ENCODE results near the gene TRIM6.
A peak's percentile ranks its signal among the peaks of the same experiment; 100 is the strongest.
"Not testable (repeated sequence)": the region's sequence is repeated elsewhere in the genome, so short reads cannot be mapped to it uniquely, and the experiment has no call there.

Gene TRIM6

GRCh38 chr11:5600374-5600851 is 4.0 kb downstream of the TRIM6 start:
- H3K36me3 ChIP-seq (ENCODE audit: insufficient read depth, low read length), result no peaks in the 10 kb centered on the region
- no peaks in the 10 kb centered on the region for H3K9me2 ChIP-seq (replicated peaks; ENCODE audit: low read depth, low read length)
- H2AFZ ChIP-seq (ENCODE audit: low read length), result no peak overlapping the region
- H3K79me2 ChIP-seq (ENCODE audit: insufficient read depth, low read length), result no peaks in the 10 kb centered on the region
- H3K4me1 ChIP-seq (ENCODE audit: insufficient read depth, low read length, poor library complexity, severe bottlenecking), result no peaks in the 10 kb centered on the region
- no peaks in the 10 kb centered on the region for H4K20me1 ChIP-seq (ENCODE audit: insufficient read depth, low read length, poor library complexity, severe bottlenecking)
- no peaks in the 10 kb centered on the region for H3F3A ChIP-seq (ENCODE audit: low read depth)
- TF ChIP-seq EZH2phosphoT487 (IDR thresholded peaks at IDR 0.05; ENCODE audit: borderline replicate concordance), result no peak
- TF ChIP-seq, protein P1, sequence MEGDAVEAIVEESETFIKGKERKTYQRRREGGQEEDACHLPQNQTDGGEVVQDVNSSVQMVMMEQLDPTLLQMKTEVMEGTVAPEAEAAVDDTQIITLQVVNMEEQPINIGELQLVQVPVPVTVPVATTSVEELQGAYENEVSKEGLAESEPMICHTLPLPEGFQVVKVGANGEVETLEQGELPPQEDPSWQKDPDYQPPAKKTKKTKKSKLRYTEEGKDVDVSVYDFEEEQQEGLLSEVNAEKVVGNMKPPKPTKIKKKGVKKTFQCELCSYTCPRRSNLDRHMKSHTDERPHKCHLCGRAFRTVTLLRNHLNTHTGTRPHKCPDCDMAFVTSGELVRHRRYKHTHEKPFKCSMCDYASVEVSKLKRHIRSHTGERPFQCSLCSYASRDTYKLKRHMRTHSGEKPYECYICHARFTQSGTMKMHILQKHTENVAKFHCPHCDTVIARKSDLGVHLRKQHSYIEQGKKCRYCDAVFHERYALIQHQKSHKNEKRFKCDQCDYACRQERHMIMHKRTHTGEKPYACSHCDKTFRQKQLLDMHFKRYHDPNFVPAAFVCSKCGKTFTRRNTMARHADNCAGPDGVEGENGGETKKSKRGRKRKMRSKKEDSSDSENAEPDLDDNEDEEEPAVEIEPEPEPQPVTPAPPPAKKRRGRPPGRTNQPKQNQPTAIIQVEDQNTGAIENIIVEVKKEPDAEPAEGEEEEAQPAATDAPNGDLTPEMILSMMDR (conservative IDR thresholded peaks at IDR 0.05; ENCODE audit: low read length), result peak; percentile 87
- no peaks in the 10 kb centered on the region for H3K27me3 ChIP-seq (ENCODE audit: insufficient read depth, low read length, poor library complexity, severe bottlenecking)
- H3K4me2 ChIP-seq (ENCODE audit: low read depth, low read length, poor library complexity, severe bottlenecking), result no peak overlapping the region
- no peak overlapping the region for H3K4me3 ChIP-seq (ENCODE audit: low read length, poor library complexity, severe bottlenecking)
- no peak overlapping the region for H3K9ac ChIP-seq (ENCODE audit: low read depth, low read length, poor library complexity, severe bottlenecking)
- H3K9me3 ChIP-seq (ENCODE audit: insufficient read depth, low read depth, low read length), result no peaks in the 10 kb centered on the region

DNA sequence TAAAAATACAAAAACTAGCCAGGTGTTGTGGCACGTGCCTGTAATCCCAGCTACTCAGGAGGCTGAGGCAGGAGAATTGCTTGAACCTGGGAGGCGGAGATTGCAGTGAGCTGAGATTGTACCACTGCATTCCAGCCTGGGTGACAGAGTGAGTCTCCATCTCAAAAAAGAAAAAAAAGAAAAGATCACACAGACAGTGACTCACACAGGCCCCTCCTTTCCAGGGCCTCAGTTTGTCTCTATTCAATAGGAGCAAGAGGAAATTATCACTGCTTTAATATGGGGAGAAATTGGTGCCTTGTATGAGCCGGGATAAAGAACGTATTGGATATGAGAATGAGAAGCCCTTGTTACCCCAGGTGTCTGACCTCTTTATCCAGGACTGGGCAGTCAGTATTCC is 6.4 kb downstream of the TRIM6 start:
- H3K9me3 ChIP-seq (ENCODE audit: insufficient read depth, low read depth, low read length); H3K27me3 ChIP-seq (ENCODE audit: insufficient read depth, low read length, poor library complexity, severe bottlenecking); H3K4me3 ChIP-seq (ENCODE audit: low read length, poor library complexity, severe bottlenecking); H3K79me2 ChIP-seq (ENCODE audit: insufficient read depth, low read length); H3K36me3 ChIP-seq (ENCODE audit: insufficient read depth, low read length); H3F3A ChIP-seq (ENCODE audit: low read depth); H3K4me1 ChIP-seq (ENCODE audit: insufficient read depth, low read length, poor library complexity, severe bottlenecking); H2AFZ ChIP-seq (ENCODE audit: low read length); H4K20me1 ChIP-seq (ENCODE audit: insufficient read depth, low read length, poor library complexity, severe bottlenecking); H3K9me2 ChIP-seq (replicated peaks; ENCODE audit: low read depth, low read length); H3K9ac ChIP-seq (ENCODE audit: low read depth, low read length, poor library complexity, severe bottlenecking); H3K4me2 ChIP-seq (ENCODE audit: low read depth, low read length, poor library complexity, severe bottlenecking): not testable (repeated sequence)

GRCh38 chr11:5603326-5603725 is 6.9 kb downstream of the TRIM6 start:
- Histone ChIP-seq H4K20me1 (ENCODE audit: insufficient read depth, low read length, poor library complexity, severe bottlenecking) (no peaks in the 10 kb centered on the region), H3K4me2 (ENCODE audit: low read depth, low read length, poor library complexity, severe bottlenecking) (no peak overlapping the region)
- no peak for TF ChIP-seq EZH2phosphoT487 (IDR thresholded peaks at IDR 0.05; ENCODE audit: borderline replicate concordance)
- TF ChIP-seq, protein P1 (conservative IDR thresholded peaks at IDR 0.05; ENCODE audit: low read length), result no peak

GRCh38 chr11:5604896-5605295 is 8.5 kb downstream of the TRIM6 start:
- Histone ChIP-seq H3K4me3 (ENCODE audit: low read length, poor library complexity, severe bottlenecking) (no peak overlapping the region), H2AFZ (ENCODE audit: low read length) (no peak overlapping the region), H3K79me2 (ENCODE audit: insufficient read depth, low read length) (no peaks in the 10 kb centered on the region), H4K20me1 (ENCODE audit: insufficient read depth, low read length, poor library complexity, severe bottlenecking) (no peaks in the 10 kb centered on the region), H3F3A (ENCODE audit: low read depth) (no peaks in the 10 kb centered on the region), H3K4me2 (ENCODE audit: low read depth, low read length, poor library complexity, severe bottlenecking) (no peak overlapping the region), H3K9me2 (replicated peaks; ENCODE audit: low read depth, low read length) (no peaks in the 10 kb centered on the region), H3K9me3 (ENCODE audit: insufficient read depth, low read depth, low read length) (no peaks in the 10 kb centered on the region), H3K27me3 (ENCODE audit: insufficient read depth, low read length, poor library complexity, severe bottlenecking) (no peaks in the 10 kb centered on the region), H3K9ac (ENCODE audit: low read depth, low read length, poor library complexity, severe bottlenecking) (no peak overlapping the region), H3K36me3 (ENCODE audit: insufficient read depth, low read length) (no peaks in the 10 kb centered on the region), H3K4me1 (ENCODE audit: insufficient read depth, low read length, poor library complexity, severe bottlenecking) (no peaks in the 10 kb centered on the region)
- TF ChIP-seq EZH2phosphoT487 (IDR thresholded peaks at IDR 0.05; ENCODE audit: borderline replicate concordance), result no peak
- TF ChIP-seq, protein P1 (conservative IDR thresholded peaks at IDR 0.05; ENCODE audit: low read length), result no peak

More at GRCh38 chr11:5603326-5603725, 6.9 kb downstream of the TRIM6 start:
- H3K4me1 ChIP-seq (ENCODE audit: insufficient read depth, low read length, poor library complexity, severe bottlenecking), result no peaks in the 10 kb centered on the region
- no peaks in the 10 kb centered on the region for H3K9me2 ChIP-seq (replicated peaks; ENCODE audit: low read depth, low read length)
- H3K36me3 ChIP-seq (ENCODE audit: insufficient read depth, low read length), result no peaks in the 10 kb centered on the region
- H2AFZ ChIP-seq (ENCODE audit: low read length), result no peak overlapping the region
- no peaks in the 10 kb centered on the region for H3F3A ChIP-seq (ENCODE audit: low read depth)
- H3K9ac ChIP-seq (ENCODE audit: low read depth, low read length, poor library complexity, severe bottlenecking), result no peak overlapping the region
- H3K27me3 ChIP-seq (ENCODE audit: insufficient read depth, low read length, poor library complexity, severe bottlenecking), result no peaks in the 10 kb centered on the region
- no peaks in the 10 kb centered on the region for H3K79me2 ChIP-seq (ENCODE audit: insufficient read depth, low read length)
- no peak overlapping the region for H3K4me3 ChIP-seq (ENCODE audit: low read length, poor library complexity, severe bottlenecking)
- no peaks in the 10 kb centered on the region for H3K9me3 ChIP-seq (ENCODE audit: insufficient read depth, low read depth, low read length)
